GM06990 (cell line): Measurements from ENCODE around the gene TMEM106C.

Source experiments
- DNase-seq: peaks from one replicate; pipeline ENCODE4 v3.0.0-alpha.2; 2011; ENCODE audit not compliant: insufficient read length; ENCODE audit errors: extremely low read depth
- H3K27me3 ChIP-seq: replicated peaks from 2 replicates; pipeline ENCODE4 v1.6.0; 2011; ENCODE audit warnings: low read length; ENCODE audit not compliant: control insufficient read depth, insufficient read depth
- H3K36me3 ChIP-seq: 2 replicates; pipeline ENCODE4 v1.5.1; 2011; ENCODE audit warnings: low read length; ENCODE audit not compliant: control insufficient read depth, insufficient read depth
- H3K4me3 ChIP-seq: replicated peaks from 2 replicates; pipeline ENCODE4 v1.5.1; 2011; ENCODE audit warnings: low read depth, mild to moderate bottlenecking, control low read depth, low read length
- TF ChIP-seq, protein P1 (sequence below): IDR thresholded peaks from 2 replicates; pipeline ENCODE4 v1.5.1; 2011; ENCODE audit warnings: low read length, control low read depth, mild to moderate bottlenecking, inconsistent platforms; ENCODE audit not compliant: insufficient read depth, poor library complexity, severe bottlenecking

The TMEM106C gene

GRCh38 chr12:47931187-47931586 lies 32.2 kb upstream of the TMEM106C start:
- Histone ChIP-seq H3K4me3 (no peak overlapping the region), H3K36me3 (no peaks in the 10 kb centered on the region), H3K27me3 (peaks cover 3% of the 10 kb centered on the region)
- DNase-seq = no peak
- TF ChIP-seq, protein P1, sequence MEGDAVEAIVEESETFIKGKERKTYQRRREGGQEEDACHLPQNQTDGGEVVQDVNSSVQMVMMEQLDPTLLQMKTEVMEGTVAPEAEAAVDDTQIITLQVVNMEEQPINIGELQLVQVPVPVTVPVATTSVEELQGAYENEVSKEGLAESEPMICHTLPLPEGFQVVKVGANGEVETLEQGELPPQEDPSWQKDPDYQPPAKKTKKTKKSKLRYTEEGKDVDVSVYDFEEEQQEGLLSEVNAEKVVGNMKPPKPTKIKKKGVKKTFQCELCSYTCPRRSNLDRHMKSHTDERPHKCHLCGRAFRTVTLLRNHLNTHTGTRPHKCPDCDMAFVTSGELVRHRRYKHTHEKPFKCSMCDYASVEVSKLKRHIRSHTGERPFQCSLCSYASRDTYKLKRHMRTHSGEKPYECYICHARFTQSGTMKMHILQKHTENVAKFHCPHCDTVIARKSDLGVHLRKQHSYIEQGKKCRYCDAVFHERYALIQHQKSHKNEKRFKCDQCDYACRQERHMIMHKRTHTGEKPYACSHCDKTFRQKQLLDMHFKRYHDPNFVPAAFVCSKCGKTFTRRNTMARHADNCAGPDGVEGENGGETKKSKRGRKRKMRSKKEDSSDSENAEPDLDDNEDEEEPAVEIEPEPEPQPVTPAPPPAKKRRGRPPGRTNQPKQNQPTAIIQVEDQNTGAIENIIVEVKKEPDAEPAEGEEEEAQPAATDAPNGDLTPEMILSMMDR = no peak

DNA sequence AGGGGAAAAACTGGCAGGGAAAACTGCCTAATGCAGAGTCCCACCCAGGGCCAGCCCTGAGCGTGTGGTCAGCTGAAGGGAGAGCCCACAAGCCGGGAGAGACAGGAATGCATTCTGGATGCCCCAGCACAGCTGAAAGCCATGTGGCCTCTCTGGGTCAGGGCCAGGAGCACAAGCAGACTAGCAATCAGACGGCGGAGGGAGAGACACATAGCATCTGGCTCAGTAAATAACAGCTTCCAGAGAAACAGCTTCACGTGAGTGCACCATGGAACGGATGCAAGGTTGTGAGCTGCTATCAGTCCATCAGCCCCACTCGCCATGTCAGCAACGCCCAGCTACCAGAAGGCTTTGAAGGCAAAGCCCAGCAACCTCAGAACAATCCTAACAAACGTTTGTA lies 28.2 kb upstream of the TMEM106C start:
- TF ChIP-seq, protein P1 = no peak
- peaks cover 2% of the 10 kb centered on the region for H3K27me3 ChIP-seq
- no peak for DNase-seq

DNA sequence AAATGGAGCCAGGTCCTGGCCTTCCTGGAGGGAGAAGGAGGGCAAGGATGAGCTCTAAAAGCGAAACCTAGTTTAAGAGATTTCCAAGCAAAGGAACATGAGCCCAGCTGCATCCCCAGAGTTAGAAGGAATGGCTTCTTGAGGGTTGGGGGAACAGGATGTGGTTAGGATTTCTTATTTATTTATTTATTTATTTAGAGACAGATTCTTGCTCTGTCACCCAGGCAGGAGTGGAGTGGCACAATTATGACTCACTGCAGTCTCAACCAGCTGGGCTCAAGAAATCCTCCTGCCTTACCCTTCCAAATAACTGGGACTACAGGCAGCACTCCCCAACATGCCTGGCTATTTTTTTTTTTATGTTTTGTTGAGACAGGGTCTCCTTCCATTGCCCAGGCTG lies 25.3 kb upstream of the TMEM106C start:
- Histone ChIP-seq H3K4me3 (no peak overlapping the region), H3K36me3 (no peaks in the 10 kb centered on the region), H3K27me3 (no peaks in the 10 kb centered on the region; the same call in 1 of the 2 replicates)
- no peak for DNase-seq
- TF ChIP-seq, protein P1 = no peak

More for the DNA sequence above, 28.2 kb upstream of the TMEM106C start:
- Histone ChIP-seq H3K4me3 (no peak overlapping the region), H3K36me3 (no peaks in the 10 kb centered on the region)

DNA sequence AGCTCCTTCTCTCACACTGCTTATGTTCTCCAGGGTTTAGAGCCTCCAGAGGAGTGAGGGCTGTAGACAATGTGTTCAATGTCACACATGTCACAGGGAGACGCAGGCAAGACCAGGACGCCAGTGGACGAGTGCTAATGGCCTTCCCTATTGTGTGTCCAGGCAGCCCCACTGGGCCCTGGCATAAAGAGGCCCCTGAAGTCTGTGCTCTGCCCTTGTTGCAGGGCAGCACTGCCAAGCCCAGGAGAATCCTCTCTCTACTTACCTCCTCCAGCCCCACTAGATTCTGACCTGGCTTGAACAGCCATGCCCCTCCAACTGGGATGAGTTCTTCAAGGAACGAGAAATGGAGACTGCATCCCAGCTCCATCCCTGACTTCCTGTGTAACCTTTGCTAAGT lies 24.8 kb upstream of the TMEM106C start:
- TF ChIP-seq, protein P1 = no peak
- no peak overlapping the region for H3K4me3 ChIP-seq
- no peaks in the 10 kb centered on the region; the same call in 1 of the 2 replicates for H3K27me3 ChIP-seq
- H3K36me3 ChIP-seq = no peaks in the 10 kb centered on the region
- no peak for DNase-seq

DNA sequence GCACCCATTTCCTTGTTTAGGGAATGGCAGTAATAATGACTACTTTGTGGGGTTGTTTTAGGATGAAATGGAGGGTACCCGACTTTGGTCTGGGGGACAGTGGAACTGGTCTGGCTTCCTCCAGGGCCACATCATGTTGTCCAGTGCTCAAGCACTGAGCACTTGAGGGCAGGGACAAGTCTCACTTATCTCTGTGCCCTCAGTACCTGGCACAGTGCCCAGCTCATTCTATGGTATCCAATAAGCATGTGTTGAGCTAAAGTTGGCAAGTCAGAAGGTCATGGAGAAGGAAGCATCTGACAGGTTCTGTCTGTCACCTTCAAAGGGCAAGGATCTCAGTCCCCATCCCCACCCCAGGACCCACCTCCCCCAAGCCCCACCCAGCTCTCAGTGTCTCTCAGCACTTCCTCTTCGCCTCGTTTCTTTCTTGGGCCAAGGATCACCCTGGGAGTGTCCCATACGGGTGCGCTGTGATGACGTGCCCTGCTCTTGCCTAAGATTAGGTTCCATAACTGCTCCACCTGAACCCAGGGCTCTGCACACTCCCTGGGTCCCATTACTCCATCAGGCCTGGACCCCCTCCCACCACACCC lies 24.3 kb upstream of the TMEM106C start:
- Histone ChIP-seq H3K4me3 (no peak overlapping the region), H3K27me3 (no peaks in the 10 kb centered on the region; the same call in 1 of the 2 replicates), H3K36me3 (no peaks in the 10 kb centered on the region)
- no peak for DNase-seq
- TF ChIP-seq, protein P1 = no peak
